Chondrocyte (in vitro differentiated cells): Measurements from ENCODE around the gene USP21. TPM values are rescaled to one million over a fixed set of nuclear protein-coding genes. Genes with fewer than 3 reads are reported as not detected.
A peak's percentile ranks its signal among the peaks of the same experiment; 100 is the strongest.

Experiments
- DNase-seq: peaks from one replicate; pipeline ENCODE4 v3.0.0; 2021; ENCODE audit warnings: mixed read lengths, low spot score
- H3K27ac Mint-ChIP-seq: one replicate; pipeline ENCODE4 v1.8.0; 2021; ENCODE audit warnings: mild to moderate bottlenecking, moderate library complexity, mixed read lengths; ENCODE audit not compliant: unreplicated experiment
- H3K27me3 Mint-ChIP-seq: 2 replicates; pipeline ENCODE4 v1.8.0; 2021; ENCODE audit warnings: low read depth, mixed read lengths
- H3K36me3 Mint-ChIP-seq: 2 replicates; pipeline ENCODE4 v1.8.0; 2021; ENCODE audit warnings: low read depth, mixed read lengths
- H3K4me1 Mint-ChIP-seq: 2 replicates; pipeline ENCODE4 v1.8.0; 2021; ENCODE audit warnings: low read depth, mild to moderate bottlenecking, mixed read lengths
- H3K4me3 Mint-ChIP-seq: one replicate; pipeline ENCODE4 v1.8.0; 2021; ENCODE audit warnings: mild to moderate bottlenecking, moderate library complexity, mixed read lengths; ENCODE audit not compliant: unreplicated experiment
- H3K9me3 Mint-ChIP-seq: 2 replicates; pipeline ENCODE4 v1.8.0; 2021; ENCODE audit warnings: low read depth, mixed read lengths
- total RNA-seq: library from RNA; stranded (reverse); gene quantifications from 3 replicates; pipeline ENCODE4 v1.2.1, GENCODE V29; 2021
- TF ChIP-seq, protein P1 (sequence below): fragments of 200-600 bp; sonication (generic); IDR thresholded peaks from 2 replicates; pipeline ENCODE4 v1.5.0; 2021; ENCODE audit warnings: antibody characterized with exemption, mild to moderate bottlenecking, moderate library complexity

The USP21 gene
- total RNA-seq, 1 donor from 2014 or later: 16.0 TPM

DNA sequence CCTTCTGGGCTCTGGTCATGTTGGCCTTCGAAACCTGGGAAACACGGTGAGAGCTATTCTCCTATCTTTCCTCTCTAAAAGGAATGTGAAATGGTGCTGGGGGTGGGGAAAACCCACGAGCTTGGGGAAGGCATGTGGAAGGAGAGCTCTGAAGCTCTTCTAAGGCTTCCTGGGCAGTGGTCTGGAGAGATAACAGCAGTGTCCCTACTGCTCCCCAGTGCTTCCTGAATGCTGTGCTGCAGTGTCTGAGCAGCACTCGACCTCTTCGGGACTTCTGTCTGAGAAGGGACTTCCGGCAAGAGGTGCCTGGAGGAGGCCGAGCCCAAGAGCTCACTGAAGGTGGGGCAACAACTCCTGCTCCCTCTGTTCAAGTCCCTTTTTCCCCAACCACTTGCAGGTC lies 2.8 kb downstream of the USP21 start:
- Mint-ChIP-seq H3K4me1 (peaks cover 48% of the 10 kb centered on the region), H3K27me3 (no peaks in the 10 kb centered on the region), H3K27ac (no peak overlapping the region), H3K9me3 (no peaks in the 10 kb centered on the region), H3K4me3 (no peak overlapping the region), H3K36me3 (peaks cover 12% of the 10 kb centered on the region)
- TF ChIP-seq, protein P1, sequence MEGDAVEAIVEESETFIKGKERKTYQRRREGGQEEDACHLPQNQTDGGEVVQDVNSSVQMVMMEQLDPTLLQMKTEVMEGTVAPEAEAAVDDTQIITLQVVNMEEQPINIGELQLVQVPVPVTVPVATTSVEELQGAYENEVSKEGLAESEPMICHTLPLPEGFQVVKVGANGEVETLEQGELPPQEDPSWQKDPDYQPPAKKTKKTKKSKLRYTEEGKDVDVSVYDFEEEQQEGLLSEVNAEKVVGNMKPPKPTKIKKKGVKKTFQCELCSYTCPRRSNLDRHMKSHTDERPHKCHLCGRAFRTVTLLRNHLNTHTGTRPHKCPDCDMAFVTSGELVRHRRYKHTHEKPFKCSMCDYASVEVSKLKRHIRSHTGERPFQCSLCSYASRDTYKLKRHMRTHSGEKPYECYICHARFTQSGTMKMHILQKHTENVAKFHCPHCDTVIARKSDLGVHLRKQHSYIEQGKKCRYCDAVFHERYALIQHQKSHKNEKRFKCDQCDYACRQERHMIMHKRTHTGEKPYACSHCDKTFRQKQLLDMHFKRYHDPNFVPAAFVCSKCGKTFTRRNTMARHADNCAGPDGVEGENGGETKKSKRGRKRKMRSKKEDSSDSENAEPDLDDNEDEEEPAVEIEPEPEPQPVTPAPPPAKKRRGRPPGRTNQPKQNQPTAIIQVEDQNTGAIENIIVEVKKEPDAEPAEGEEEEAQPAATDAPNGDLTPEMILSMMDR: no peak
- peak; percentile 67 for DNase-seq

DNA sequence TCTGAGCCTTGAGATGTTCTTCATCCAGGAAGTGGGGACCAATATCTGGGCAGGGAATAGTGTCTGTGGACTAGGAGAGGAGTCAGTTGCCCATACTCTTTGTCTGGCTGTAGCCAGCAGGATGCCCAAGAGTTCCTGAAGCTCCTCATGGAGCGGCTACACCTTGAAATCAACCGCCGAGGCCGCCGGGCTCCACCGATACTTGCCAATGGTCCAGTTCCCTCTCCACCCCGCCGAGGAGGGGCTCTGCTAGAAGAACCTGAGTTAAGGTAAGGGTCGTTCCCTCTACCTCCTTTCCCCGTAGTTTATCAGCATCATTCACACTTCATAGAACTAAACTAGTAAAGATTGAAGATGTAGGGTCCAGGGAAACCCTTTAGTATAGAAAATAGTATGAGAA lies 3.5 kb downstream of the USP21 start:
- Mint-ChIP-seq H3K27ac (peak overlapping the region; percentile 74), H3K27me3 (no peaks in the 10 kb centered on the region), H3K9me3 (no peaks in the 10 kb centered on the region), H3K4me3 (no peak overlapping the region), H3K4me1 (peaks cover 54% of the 10 kb centered on the region), H3K36me3 (peaks cover 8% of the 10 kb centered on the region)
- TF ChIP-seq, protein P1: no peak
- DNase-seq: peak; percentile 75

DNA sequence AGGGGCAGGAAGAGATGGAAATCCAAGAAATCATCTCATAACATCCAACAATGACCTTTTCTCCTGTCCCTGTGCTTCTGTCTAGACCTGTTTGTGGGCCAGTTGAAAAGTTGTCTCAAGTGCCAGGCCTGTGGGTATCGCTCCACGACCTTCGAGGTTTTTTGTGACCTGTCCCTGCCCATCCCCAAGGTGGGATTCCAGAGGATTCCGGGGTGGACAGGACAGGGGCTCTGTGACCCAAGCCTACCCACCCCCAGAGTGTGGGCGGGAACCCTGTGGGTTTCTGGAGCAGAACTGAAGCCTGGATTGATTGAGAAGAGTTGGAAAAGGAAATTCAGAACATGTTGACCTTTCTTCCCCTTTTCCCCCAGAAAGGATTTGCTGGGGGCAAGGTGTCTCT lies 4.5 kb downstream of the USP21 start:
- no peak for DNase-seq
- TF ChIP-seq, protein P1: no peak
- no peaks in the 10 kb centered on the region for H3K9me3 Mint-ChIP-seq
- H3K27ac Mint-ChIP-seq: peak overlapping the region; percentile 38
- no peak overlapping the region for H3K4me3 Mint-ChIP-seq
- H3K4me1 Mint-ChIP-seq: peaks cover 56% of the 10 kb centered on the region
- no peaks in the 10 kb centered on the region for H3K27me3 Mint-ChIP-seq
- H3K36me3 Mint-ChIP-seq: peaks cover 8% of the 10 kb centered on the region

DNA sequence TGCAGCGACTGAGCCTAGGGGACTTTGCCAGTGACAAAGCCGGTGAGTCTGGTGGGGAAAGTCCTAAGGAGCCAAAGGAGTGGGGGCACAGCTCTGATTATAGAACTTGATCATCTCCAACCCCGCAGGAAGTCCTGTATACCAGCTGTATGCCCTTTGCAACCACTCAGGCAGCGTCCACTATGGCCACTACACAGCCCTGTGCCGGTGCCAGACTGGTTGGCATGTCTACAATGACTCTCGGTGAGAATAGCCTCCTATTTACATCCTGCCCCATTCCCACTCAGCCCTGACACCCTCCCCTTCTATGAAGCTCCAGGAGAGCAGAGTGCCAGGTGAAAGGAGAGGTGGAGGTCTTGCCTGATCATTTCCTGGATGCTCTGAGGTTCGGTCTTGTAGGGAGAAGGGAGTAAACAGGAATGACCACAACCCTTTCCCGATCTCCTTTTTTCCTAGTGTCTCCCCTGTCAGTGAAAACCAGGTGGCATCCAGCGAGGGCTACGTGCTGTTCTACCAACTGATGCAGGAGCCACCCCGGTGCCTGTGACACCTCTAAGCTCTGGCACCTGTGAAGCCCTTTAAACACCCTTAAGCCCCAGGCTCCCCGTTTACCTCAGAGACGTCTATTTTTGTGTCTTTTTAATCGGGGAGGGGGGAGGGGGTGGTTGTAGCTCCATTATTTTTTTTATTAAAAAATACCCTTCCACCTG lies 5.8 kb downstream of the USP21 start:
- Mint-ChIP-seq H3K27ac (peak overlapping the region; percentile 99), H3K27me3 (no peaks in the 10 kb centered on the region)

DNA sequence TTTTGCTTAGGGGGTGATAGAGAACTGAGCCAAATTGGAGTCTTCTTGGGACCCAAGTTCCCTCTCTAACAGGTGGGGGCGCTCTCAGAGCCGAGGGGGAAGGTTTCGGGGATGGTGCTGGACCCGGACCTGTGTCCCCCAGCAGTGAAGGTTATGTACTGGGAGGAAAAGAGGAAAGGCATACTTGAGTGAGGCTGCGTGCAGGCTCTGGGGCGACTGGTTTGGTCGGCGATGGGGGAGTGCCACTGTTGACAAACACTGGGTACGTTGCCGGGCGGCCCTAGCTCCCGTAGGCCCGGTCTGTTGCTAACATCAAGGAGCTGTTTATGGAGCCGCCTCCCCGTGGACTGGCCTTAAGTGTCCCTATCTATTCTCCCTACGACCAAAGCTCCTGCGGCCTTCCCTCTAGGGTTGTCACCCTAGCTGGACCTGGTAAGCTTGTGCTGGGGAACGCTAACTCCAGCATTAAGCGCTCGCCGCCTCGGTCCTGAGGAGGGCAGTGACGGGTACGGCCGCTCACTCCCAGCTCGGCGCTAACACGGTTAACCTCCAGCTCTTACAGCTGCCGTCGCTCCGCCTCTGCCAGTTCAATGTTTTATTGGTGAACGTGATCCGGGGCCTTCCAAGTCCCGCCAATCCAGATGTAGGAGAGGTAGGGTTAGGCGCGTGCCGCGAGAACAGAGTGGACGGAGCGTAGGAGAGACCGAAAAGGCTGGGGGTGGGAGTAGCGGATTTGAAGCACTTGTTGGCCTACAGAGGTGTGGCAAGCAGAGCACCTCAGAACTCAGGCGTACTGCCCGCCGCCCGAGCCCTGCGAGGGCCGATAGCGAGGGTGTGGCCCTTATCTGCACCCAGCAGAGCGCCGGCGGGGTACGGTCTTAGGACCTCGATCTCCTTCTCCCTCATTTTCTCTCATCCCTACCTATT lies 6.7 kb downstream of the USP21 start, which contains the start of gene PPOX:
PPOX (plus strand) TSS at position 685 of the 927 bp plus-strand sequence. CDS start 422 bp downstream, outside the sequence.
- Mint-ChIP-seq H3K27ac (peak within 1 kb of the TSS; percentile 99), H3K9me3 (no peaks in the 10 kb centered on the region), H3K36me3 (peaks cover 13% of the 10 kb centered on the region), H3K27me3 (no peaks in the 10 kb centered on the region), H3K4me1 (peaks cover 41% of the 10 kb centered on the region), H3K4me3 (peak within 1 kb of the TSS; percentile 89)
- TF ChIP-seq, protein P1: peak; percentile 82
- DNase-seq: peak; percentile 98

More for the DNA sequence above, 5.8 kb downstream of the USP21 start:
- no peak for DNase-seq
- Mint-ChIP-seq H3K36me3 (peaks cover 11% of the 10 kb centered on the region), H3K9me3 (no peaks in the 10 kb centered on the region), H3K4me3 (peak overlapping the region; percentile 89), H3K4me1 (peaks cover 47% of the 10 kb centered on the region)
- TF ChIP-seq, protein P1: no peak
